Stimulated activated CD8-positive, alpha-beta memory T cell treated with anti-CD3 and anti-CD28 coated beads, Interleukin-15, amount 100 ng/mL, for 24 hours (primary cell): Measurements from ENCODE around the gene IGFBP7.

Experiments used
- DNase-seq: peaks from one replicate; pipeline ENCODE4 v3.0.0-alpha.2; 2020; ENCODE audit warnings: low read depth

Gene IGFBP7, protein sequence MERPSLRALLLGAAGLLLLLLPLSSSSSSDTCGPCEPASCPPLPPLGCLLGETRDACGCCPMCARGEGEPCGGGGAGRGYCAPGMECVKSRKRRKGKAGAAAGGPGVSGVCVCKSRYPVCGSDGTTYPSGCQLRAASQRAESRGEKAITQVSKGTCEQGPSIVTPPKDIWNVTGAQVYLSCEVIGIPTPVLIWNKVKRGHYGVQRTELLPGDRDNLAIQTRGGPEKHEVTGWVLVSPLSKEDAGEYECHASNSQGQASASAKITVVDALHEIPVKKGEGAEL

GRCh38 chr4:57109847-57110639 is at the start of gene IGFBP7:
TSS of gene IGFBP7 (minus strand) at chr4:57110385. CDS start at chr4:57110351, 34 bp downstream.
- no peak for DNase-seq

DNA sequence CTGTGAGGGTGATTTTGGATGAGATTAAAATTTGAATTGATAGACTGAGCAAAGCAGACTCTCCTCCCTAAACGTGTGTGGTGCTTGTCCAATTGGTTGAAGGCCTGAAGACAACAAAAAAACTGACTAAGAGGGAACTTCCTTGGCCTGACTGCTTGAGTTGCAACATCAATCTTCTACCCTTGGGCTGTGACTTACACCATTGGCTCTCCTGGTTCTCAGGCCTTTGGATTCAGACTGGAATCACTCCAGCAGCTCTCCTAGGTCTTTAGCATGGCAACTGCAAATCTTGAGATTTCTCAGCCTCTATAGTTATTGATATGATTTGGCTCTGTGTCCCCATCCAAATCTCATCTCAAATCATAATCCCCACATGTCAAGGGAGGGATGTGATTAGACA is 49.7 kb upstream of the IGFBP7 start:
- no peak for DNase-seq

DNA sequence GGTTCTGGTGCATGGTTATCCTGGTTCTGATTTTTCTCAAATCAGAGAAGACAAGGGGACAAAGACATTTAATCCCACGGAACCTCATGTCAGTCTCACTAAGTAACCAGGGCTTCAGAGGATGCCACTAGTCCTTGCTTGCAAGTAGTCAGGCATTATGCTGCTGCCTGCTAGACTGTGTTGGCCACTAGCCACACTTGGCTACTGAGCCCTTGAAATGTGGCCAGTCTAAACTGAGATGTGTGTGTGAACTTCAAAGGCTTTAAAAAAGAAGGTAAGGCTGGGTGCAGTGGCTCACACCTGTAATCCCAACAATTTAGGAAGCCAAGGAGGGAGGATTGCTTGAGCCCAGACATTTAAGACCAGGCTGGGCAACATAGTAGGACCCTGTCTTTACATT is 48.6 kb upstream of the IGFBP7 start:
- no peak for DNase-seq

DNA sequence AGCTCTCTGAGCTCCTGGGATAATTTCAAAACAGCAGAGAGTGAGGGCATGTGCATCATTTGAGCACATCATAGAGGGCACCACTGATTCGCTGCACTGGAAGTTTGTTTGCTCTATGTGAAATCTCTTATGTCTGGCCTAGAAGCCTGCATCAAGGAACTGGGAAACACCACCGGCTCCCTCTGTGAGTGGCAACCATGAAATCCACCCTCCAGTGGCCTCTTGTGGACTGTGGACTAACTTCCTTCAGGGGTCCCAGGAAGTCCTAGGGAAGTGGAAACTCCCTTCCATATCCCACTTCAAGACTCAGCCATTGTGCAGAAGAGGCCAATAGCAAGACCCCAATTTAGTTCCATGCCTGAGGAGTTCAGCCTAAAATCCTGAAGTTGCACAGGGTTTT is 48.0 kb upstream of the IGFBP7 start:
- no peak for DNase-seq

- no peak for DNase-seq
Observed at GRCh38 chr4:57157596-57158137, 47.5 kb upstream of the IGFBP7 start.

DNA sequence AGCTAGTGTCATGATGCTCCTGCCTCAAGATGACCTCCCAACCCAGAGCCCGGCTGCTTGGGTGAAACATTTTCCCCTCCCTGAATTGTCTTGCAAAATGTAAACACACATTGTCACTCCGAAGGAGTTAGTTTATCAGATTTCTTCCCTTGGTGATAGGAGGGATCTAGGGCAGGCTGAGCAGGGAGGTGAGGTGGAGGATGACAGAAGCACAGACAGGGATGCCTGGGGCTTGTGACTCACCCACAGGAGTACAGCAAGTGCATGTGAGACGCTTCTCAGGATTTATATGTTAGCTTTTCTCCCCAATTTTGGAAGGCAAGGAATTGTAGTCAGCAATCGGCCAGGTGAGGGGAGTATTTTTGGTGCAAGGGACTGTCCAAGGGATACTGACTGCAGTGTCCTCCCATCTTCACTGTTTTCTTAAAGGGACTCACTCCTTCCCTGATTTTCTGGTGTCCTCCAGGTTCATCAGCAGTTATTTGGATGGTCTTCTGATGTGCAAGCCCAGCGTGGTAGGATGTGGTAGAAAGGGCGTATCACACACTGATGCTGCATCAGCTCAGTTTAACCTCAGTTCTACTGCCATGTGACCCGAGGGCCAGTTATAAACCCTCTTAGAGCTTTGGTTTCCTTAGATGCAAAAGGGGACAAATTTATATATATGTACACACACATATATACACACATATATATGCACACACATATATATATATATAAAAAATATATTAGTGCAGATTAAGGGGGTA is 46.2 kb upstream of the IGFBP7 start:
- no peak for DNase-seq

DNA sequence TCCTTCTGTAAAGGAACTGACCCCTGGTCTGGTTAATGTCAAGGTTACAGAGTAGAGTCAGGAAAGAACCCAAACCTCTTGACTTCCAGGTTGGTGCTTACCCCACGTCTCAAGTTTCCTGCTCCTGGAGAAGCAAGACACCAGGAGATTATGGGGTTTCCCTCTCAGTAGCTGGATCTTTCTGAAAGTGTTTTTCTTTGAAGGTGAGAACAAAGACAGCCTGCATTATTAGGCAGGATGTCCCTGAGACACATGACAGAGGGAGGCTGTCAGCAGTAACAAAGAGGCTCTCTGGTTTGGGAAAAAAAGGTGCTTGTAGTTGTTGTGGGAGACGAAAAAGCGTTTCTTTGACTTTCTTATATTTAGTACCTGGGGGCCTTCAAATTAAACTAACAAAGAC is 44.7 kb upstream of the IGFBP7 start:
- no peak for DNase-seq

GRCh38 chr4:57154191-57154590 is 44.0 kb upstream of the IGFBP7 start:
- no peak for DNase-seq

GRCh38 chr4:57153207-57153606 is 43.0 kb upstream of the IGFBP7 start:
- no peak for DNase-seq

DNA sequence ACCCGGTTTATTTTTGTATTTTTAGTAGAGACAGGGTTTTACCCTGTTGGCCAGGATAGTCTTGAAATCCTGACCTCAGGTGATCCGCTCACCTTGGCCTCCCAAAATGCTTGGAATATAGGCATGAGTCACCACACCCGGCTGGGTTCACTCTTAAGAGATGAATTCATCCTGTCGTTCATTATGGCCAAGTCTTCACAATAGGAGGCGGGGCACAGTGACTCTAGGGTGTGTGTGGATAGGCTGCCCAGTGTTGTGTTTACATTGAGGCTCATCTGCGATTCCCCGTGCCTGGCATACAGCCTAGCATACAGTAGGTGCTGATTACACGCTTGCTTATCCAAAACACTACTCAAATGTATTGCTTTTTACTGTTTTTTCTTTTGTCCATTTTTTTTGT is 41.3 kb upstream of the IGFBP7 start:
- no peak for DNase-seq

DNA sequence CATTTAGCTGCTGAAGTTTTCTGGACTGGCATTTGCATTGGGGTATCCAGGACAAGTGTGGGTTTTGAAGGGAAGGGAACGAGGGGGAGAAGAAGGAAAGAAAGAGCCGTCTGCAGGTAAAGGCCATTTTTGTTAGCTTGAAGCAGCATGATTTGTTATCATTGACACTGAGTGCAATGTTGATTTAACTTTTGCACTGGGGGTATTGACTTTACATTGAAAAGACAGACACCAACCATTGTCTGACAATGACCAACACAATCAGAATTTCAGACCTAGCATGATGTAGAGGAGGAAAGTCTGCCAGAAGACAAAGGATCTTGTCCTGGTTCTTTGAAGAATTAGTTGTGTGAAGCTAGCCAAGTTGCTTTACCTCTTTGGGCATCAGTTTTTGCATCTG is 39.6 kb upstream of the IGFBP7 start:
- no peak for DNase-seq

GRCh38 chr4:57148831-57149505 is 38.8 kb upstream of the IGFBP7 start:
- no peak for DNase-seq

DNA sequence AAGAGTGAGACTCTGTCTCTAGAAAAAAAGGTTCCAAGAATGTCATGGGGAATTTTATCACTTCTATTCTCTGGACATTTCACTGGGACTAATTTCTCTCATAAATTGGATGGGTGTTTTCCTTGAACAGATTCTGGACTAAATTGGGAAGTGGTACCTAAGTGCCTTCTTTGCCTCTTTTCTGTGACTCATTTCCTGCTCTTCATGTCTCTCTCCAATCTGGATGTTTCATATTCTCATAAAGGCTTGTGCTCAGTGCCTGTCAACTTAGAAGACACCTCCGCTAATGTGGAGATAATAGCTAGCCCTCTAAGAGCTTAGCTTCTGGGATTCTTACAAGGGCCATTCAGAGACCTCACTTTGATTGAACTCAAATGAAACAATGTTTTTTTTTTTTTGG is 38.0 kb upstream of the IGFBP7 start:
- no peak for DNase-seq

DNA sequence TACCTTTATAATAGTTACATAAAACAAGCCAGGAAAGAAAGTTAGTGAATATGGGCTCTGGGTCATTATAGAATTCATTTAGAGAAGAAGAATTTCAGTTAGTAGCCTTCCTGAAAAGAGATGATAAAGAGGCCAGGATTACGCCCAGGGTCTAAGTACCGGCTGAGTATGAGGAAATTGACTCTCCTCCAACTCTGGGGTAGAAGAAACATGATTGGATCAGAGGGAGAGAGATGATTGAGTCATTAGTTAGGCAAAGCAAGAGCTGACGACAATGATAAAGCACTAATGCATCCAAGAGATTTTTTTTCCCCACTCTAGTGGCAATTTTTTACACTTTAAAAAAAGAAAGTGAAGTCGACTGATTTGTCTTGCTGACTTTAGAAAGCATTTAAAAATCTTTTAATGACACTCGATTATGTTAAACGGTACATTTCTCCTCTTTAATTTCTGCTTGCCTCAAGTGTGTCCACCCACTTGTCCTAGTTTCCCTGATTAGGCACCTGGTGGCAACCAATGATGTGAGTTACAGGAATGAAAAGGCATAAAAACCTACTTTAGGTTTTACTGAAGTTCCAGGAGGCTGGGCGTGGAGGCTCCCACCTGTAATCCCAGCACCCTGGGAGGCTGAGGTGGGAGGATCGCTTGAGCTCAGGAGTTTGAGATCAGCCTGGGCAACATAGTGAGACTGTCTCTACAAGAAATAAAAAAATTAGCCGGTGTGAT is 37.3 kb upstream of the IGFBP7 start:
- no peak for DNase-seq

DNA sequence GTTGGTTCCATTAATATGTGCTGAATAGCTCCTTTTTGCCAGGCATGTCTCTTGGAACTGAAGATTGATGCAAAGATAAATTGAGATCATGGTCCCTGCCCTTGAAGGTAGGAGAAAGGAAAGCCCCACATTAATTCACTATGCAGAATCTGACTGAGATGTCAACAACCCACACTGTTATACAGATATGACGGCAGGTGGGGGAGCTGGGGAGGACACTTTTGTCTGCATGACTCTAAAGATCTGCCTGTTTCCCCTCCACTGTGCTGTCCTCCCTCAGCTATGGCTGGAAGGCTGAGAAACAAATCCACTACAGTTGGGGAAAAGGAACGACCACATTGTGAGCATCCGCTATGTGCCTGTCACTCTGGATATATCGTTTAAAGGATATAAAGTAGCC is 36.3 kb upstream of the IGFBP7 start:
- DNase-seq, result no peak

- DNase-seq, result no peak
Observed at GRCh38 chr4:57144466-57144865, 34.3 kb upstream of the IGFBP7 start.

DNA sequence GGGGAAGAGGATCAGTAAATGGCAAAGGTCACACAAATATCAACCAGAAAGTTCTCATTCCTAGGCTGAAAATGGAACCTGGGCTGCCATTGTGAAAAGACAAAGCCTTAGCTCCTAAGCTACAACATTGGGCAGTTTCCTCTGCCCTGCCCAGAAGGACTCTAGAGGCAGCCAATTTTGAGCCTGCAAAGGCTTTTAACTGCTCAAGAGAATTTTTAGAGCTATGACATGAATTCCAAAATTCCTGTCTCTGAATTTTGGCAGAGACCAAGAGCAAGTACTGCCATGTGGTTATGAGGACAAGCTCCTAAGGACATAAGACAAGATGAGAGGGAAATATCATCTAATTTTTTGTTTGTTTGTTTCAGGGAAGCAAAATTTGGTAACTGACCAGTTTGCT is 29.6 kb upstream of the IGFBP7 start:
- no peak for DNase-seq

GRCh38 chr4:57137261-57137660 is 27.1 kb upstream of the IGFBP7 start:
- DNase-seq, result no peak

- no peak for DNase-seq
Observed at GRCh38 chr4:57136281-57136680, 26.1 kb upstream of the IGFBP7 start.

GRCh38 chr4:57132743-57133137 is 22.6 kb upstream of the IGFBP7 start:
- DNase-seq, result no peak
